ENCODE results near the gene CRKL.
"Not testable (repeated sequence)": the region's sequence is repeated elsewhere in the genome, so short reads cannot be mapped to it uniquely, and the experiment has no call there.

Gene CRKL

DNA sequence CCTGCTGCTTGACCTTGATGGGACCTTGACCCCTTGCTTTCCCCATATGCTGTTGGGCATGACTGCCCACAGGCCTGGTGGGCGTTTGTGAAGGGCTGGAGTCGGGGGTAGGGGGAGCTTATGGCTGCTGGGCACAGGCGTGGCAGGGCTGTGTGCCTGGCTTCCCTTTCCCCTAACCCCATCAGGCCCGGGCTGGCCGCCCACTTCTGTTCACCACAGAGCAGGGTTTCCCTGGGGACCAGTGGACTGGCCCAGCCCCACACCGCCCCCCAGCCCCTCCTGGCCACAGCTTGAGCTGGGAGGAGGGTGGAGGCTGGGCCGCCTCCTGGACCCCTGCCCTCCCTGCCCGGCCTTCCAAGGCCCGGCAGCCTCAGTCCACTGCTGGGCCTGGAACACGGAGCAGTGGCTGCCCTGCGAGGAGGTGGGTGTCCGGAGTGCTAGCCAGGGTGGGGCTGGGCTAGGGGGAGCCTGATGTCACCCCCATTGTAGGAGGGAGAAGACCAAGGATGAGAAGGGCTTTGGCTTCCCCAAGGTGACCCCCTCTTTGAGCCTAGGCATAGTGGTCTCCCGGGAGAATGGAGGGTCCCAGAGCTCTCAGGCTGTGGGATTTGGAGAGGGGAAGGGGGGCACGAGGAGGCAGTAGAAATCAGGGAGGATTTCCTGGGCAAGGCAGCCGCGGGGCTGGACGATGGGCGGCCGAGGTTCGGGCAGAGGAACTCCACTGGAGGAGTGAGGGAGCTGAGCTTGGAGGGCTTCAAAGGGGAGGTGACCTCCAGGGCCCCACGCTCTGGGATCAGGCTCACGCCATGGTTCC, 49.9 kb downstream of the CRKL start, which contains the start of gene AIFM3:
TSS of gene AIFM3 (plus strand) at position 373 of the 814 bp plus-strand sequence. CDS start 690 bp downstream, outside the sequence.
- DNase-seq (ENCODE audit: low read depth in 2 of 2), result no peak

GRCh38 chr22:20967697-20968211, 50.5 kb downstream of the CRKL start:
- DNase-seq (ENCODE audit: low read depth in 2 of 2), result no peak

GRCh38 chr22:20968281-20968977, 51.2 kb downstream of the CRKL start:
- DNase-seq (ENCODE audit: low read depth in 2 of 2), result no peak

GRCh38 chr22:20970939-20971657, 53.9 kb downstream of the CRKL start:
- no peak for DNase-seq (ENCODE audit: low read depth in 2 of 2)

- not testable (repeated sequence) for DNase-seq (ENCODE audit: low read depth in 2 of 2)
These were observed 54.9 kb downstream of the CRKL start for GRCh38 chr22:20972014-20972694.

- DNase-seq (ENCODE audit: low read depth in 2 of 2), result no peak
These were observed 55.8 kb downstream of the CRKL start for GRCh38 chr22:20972933-20973577.

- DNase-seq (ENCODE audit: low read depth in 2 of 2), result no peak
These were observed 56.6 kb downstream of the CRKL start for GRCh38 chr22:20973634-20974286.

DNA sequence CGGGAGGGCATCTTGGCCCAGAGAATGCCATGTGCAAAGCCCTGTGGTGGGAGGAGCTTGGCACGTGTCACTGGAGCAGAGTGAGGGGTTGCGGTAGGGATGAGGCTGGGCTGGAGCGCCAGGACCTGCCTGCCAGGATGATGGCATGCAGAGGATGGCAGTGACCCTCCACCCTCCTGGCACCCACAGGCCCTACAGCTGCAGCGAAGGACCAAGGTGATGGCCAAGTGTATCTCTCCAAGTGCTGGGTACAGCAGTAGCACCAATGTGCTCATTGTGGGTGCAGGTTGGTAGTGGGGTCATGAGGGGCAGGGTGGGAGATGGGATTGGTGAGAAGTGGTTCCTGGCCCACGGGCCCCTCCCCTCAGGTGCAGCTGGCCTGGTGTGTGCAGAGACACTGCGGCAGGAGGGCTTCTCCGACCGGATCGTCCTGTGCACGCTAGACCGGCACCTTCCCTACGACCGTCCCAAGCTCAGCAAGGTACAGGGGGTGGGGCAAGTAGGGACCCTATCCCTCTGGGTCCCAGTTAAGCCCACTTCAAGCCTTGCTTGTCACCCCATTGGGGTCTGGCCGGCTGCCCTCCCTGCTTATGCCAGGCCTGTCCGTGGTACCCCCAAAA, 57.2 kb downstream of the CRKL start:
- no peak for DNase-seq (ENCODE audit: low read depth in 2 of 2)

DNA sequence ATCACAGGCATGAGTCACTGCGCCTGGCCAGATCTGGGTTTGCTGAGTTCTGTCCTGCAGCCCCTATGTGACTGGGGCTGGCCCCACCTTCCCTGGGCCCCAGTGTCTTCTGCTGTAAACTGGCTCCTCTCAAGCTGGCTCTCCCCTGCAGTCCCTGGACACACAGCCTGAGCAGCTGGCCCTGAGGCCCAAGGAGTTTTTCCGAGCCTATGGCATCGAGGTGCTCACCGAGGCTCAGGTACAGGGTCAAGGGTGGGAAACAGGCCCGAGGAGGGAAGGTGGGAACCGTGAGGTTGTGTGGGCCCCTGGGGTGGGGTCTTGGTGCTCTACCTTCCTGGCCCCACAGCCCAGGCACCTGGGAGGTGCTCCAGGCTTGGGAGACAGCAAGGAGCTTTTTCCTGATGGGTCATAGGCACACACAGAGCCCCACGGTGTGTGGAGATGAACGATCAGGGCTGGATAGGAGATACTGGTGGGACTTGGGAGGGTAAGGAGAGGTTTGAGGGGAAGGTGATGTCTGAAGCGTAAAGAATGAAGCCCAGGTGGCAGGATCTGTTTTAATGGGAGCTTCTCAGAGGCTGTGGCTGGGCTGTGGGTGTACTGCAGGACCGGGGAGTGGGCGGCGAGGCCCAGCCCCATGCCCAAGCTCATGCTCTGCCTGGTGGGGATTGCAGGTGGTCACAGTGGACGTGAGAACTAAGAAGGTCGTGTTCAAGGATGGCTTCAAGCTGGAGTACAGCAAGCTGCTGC, 58.5 kb downstream of the CRKL start:
- no peak for DNase-seq (ENCODE audit: low read depth in 2 of 2)

DNA sequence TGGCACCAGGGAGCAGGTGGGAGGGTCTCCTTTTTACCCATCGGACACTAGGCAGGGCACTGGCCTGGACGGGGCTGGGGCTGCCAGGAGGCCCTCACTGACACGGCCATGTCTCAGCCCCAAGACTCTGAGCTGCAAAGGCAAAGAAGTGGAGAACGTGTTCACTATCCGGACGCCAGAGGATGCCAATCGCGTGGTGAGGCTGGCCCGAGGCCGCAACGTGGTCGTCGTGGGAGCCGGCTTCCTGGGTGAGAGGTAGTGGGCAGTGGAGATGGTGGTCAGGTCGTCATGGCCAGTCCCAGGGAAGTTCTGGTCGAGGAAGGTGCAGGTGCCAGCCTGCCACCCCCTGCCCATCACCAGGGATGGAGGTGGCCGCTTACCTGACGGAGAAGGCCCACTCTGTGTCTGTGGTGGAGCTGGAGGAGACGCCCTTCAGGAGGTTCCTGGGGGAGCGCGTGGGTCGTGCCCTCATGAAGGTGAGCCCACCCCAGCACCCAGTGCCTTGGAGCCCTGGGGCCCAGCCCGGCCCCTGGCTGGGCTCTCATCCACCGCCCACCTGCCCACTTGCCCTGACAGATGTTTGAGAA, 59.2 kb downstream of the CRKL start:
- no peak for DNase-seq (ENCODE audit: low read depth in 2 of 2)

GRCh38 chr22:20977019-20977418, 59.8 kb downstream of the CRKL start:
- no peak for DNase-seq (ENCODE audit: low read depth in 2 of 2)

DNA sequence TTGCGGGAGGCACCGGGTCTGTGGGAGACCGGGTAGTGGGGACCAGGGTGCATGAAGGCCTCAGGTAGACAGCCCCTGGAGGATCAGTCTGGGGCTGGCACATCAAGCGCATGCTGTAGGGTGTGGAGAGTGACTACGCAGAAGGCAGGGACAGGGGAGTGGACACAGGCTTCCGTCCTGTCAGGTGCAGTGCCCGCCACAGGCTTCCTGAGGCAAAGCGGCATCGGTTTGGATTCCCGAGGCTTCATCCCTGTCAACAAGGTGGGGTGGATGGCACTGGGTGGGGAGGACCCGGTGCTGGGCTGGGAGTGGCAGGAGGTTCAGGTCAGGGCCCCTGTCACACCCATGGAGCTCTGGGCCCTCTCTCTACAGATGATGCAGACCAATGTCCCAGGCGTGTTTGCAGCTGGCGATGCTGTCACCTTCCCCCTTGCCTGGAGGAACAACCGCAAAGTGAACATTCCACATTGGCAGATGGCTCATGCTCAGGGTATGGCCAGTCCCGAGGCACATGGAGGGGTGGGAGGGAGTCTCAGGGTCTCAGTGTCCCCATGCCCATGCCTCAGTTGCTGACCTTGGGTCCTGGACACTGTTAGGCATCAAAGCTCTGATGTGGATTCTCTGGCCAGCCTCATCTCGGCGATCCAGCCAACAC, 60.4 kb downstream of the CRKL start:
- DNase-seq (ENCODE audit: low read depth in 2 of 2), result no peak

GRCh38 chr22:20978419-20978818, 61.2 kb downstream of the CRKL start:
- no peak for DNase-seq (ENCODE audit: low read depth in 2 of 2)

GRCh38 chr22:20979243-20979809, 62.1 kb downstream of the CRKL start:
- DNase-seq (ENCODE audit: low read depth in 2 of 2), result peak in 1 of 2 experiments; percentile 45

DNA sequence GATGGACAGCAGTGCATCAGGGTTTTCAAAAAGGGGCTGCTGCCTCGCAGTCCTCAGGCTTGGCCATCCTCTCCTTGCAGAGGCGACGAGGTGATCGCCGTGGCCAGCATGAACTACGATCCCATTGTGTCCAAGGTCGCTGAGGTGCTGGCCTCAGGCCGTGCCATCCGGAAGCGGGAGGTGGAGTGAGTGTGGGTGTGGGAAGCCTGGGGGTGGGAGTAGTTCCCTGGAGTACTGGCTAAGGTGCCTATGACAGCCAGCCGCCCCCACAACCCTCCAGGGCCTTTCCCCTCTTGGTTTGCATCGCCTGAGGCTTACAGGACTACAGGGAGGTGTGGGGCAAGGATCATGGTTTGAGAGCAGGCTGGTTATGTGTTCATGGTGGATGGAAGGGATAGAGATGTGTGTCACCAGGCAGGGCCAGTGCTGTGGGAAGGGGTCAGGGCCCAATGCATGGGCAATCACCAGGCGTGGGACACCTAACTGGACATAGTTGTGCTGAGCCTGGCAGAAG, 62.8 kb downstream of the CRKL start:
- no peak for DNase-seq (ENCODE audit: low read depth in 2 of 2)

DNA sequence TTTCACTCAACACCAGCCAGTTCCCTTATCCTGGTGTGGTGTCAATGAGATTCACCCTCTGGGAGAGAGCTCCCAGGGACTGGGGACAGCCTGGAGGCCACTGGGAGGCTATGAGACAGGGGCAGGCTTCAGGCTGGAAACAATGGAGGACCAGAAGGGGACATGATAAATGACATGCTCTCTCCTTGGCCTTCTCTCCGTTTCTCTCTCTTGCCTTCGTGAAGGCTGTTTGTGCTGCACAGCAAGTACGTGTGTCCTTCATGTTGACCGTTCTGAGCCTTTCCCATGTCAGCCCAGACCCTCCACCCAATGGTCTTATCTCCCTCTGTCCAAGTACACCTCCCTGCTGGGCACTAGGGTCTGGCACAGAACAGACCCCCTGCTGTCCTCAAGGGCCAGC, 63.3 kb downstream of the CRKL start:
- DNase-seq (ENCODE audit: low read depth in 2 of 2), result no peak

DNA sequence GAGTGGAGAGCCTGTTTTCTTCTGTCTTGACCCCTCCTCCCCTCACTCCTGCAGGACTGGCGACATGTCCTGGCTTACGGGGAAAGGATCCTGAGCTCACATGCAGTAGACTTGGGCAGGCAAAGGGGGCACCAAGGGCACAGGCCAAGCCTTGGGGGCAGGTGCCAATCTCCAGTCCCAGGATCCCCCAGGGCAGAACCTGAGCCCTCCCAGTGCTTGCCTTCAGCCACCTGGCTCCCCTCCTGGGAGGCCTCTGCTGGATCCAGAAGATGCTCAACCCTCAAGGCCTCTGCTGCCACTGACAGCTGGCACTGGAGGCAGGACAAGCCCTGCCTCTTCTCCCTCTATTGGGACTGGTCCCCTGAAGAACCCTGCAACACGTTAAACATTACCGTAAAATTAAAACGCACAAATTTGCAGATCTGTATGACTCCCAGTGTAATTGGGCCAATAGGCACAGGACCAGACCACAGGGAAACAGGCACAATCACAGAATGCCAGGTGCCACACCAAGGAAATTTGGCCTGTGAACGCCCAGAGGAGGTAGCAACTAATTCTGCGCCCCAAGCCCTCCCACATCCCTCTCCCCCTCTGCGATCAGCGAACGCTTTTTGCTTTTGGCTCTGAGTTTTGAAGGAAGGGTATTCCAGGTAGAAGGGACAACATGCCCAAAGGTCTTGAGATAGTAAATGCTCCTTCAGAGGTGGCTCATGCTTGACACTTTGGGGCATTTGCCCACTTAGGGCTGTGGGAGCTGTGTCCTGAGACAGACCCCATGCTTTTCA, 63.9 kb downstream of the CRKL start:
- DNase-seq (ENCODE audit: low read depth in 2 of 2), result no peak
